ENCODE measurements around the gene FDX2.
"Not testable (repeated sequence)": the region's sequence is repeated elsewhere in the genome, so short reads cannot be mapped to it uniquely, and the experiment has no call there.

The FDX2 gene

GRCh38 chr19:10283301-10284064 lies 32.3 kb downstream of the FDX2 start:
- TF ChIP-seq CTCF (IDR thresholded peaks at IDR 0.05; ENCODE audit: control extremely low read depth, extremely low read depth, low read depth, missing control alignments) = no peak
- DNase-seq (ENCODE audit: extremely low spot score) = no peak
- CTCF ChIA-PET = interaction anchor here (2.1 to 3.8 kb wide), 2 partner anchors 24 to 105 kb away, joined by 10 to 17 read pairs; no protein-coding TSS in a partner anchor
- POLR2A ChIA-PET = interaction anchor here (1.5 to 3.9 kb wide), 3 partner anchors 8 to 12 kb away, joined by 4 to 18 read pairs (median 5); partner anchors contain the start of gene ICAM1

- ChIA-PET CTCF (interaction anchor here (2.1 kb wide), 1 partner anchor 107 kb away, joined by 10 read pairs; no protein-coding TSS in a partner anchor), POLR2A (interaction anchor here (3.9 kb wide), 1 partner anchor 11 kb away, joined by 18 read pairs; the partner anchor contains the start of gene ICAM1)
- DNase-seq (ENCODE audit: extremely low spot score) = not testable (repeated sequence)
Measured at GRCh38 chr19:10282043-10282442, 33.8 kb downstream of the FDX2 start.

- ChIA-PET POLR2A (interaction anchor here (0.7 to 3.0 kb wide), 3 partner anchors 9 to 176 kb away, joined by 4 to 24 read pairs (median 9); partner anchors contain the start of genes ICAM1 and ICAM5), CTCF (interaction anchor here (1.1 to 5.3 kb wide), 9 partner anchors 9 to 139 kb away, joined by 3 to 27 read pairs (median 4); partner anchors contain the start of genes ICAM1 and ICAM5)
- TF ChIP-seq CTCF (IDR thresholded peaks at IDR 0.05; ENCODE audit: control extremely low read depth, extremely low read depth, low read depth, missing control alignments) = no peak
Measured at GRCh38 chr19:10279737-10280442, 35.9 kb downstream of the FDX2 start.

GRCh38 chr19:10278935-10279334 lies 36.9 kb downstream of the FDX2 start:
- DNase-seq (ENCODE audit: extremely low spot score) = no peak
- POLR2A ChIA-PET = interaction anchor here (0.5 to 3.0 kb wide), 3 partner anchors 8 to 175 kb away, joined by 4 to 24 read pairs (median 4); partner anchors contain the start of gene ICAM1

More at GRCh38 chr19:10279737-10280442, 35.9 kb downstream of the FDX2 start:
- DNase-seq (ENCODE audit: extremely low spot score) = no peak

GRCh38 chr19:10277795-10278589 lies 37.8 kb downstream of the FDX2 start:
- ChIA-PET CTCF (interaction anchor here (0.6 to 5.3 kb wide), 4 partner anchors 10 to 154 kb away, joined by 4 to 27 read pairs (median 5); no protein-coding TSS in a partner anchor), POLR2A (interaction anchor here (0.5 to 3.0 kb wide), 7 partner anchors 7 to 113 kb away, joined by 3 to 24 read pairs (median 5); partner anchors contain the start of gene ICAM1)
- TF ChIP-seq CTCF (IDR thresholded peaks at IDR 0.05; ENCODE audit: control extremely low read depth, extremely low read depth, low read depth, missing control alignments) = no peak
- no peak for DNase-seq (ENCODE audit: extremely low spot score)

More at GRCh38 chr19:10278935-10279334, 36.9 kb downstream of the FDX2 start:
- CTCF ChIA-PET = interaction anchor here (1.6 to 5.3 kb wide), 6 partner anchors 8 to 140 kb away, joined by 4 to 27 read pairs (median 6); partner anchors contain the start of gene ICAM1
- TF ChIP-seq CTCF (IDR thresholded peaks at IDR 0.05; ENCODE audit: control extremely low read depth, extremely low read depth, low read depth, missing control alignments) = no peak

GRCh38 chr19:10274589-10274988 lies 41.2 kb downstream of the FDX2 start:
- no peak for DNase-seq (ENCODE audit: extremely low spot score)
- ChIA-PET POLR2A (interaction anchor here (1.6 kb wide), 1 partner anchor 9 kb away, joined by 4 read pairs; no protein-coding TSS in a partner anchor), CTCF (interaction anchor here (1.1 to 1.8 kb wide), 4 partner anchors 15 to 131 kb away, joined by 3 to 9 read pairs (median 6); partner anchors contain the start of gene ICAM5)
- TF ChIP-seq CTCF (IDR thresholded peaks at IDR 0.05; ENCODE audit: control extremely low read depth, extremely low read depth, low read depth, missing control alignments) = no peak

All from GM10248 (cell line).